HG02981 (cell line): ENCODE data around the gene CHD5.

Source experiments
- ATAC-seq: cut with Tn5 transposase; IDR thresholded peaks from one replicate; pipeline ENCODE4 v1.9.1; 2021; ENCODE audit warnings: mild to moderate bottlenecking, moderate library complexity; ENCODE audit not compliant: unreplicated experiment

Gene CHD5

GRCh38 chr1:6175411-6175828, 4.7 kb downstream of the CHD5 start:
- no peak for ATAC-seq

DNA sequence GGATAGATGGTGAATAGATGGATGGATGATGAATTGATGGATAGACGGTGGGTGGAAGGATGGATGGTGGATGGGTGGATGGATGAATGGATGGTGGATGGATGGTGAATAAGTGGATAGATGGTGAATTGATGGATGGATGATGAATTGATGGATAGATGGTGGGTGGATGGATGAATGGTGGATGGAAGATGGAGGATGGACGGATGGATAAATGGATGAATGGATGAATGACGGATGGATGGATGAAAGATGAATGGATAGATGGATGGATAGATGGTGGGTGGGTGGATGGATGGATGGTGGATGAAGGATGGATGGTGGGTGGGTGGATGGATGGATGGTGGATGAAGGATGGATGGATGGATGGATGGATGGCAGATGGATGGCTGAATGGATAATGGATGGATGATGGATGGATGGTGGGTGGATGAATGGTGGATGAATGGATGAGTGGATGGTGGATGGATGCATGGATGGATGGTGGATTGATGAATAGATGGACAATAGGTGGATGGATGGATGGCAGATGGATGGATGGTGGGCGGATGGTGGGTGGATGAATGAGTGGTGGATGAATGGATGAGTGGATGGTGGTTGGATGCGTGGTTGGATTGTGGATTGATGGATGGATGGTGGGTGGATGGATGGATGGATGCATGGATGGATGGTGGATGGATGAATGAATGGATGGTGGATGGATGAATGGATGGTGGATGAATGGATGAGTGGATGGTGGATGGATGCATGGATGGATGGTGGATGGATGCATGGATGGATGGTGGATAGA, 5.3 kb downstream of the CHD5 start:
- no peak for ATAC-seq

- no peak for ATAC-seq
These were observed 7.6 kb downstream of the CHD5 start for GRCh38 chr1:6172549-6172948.

DNA sequence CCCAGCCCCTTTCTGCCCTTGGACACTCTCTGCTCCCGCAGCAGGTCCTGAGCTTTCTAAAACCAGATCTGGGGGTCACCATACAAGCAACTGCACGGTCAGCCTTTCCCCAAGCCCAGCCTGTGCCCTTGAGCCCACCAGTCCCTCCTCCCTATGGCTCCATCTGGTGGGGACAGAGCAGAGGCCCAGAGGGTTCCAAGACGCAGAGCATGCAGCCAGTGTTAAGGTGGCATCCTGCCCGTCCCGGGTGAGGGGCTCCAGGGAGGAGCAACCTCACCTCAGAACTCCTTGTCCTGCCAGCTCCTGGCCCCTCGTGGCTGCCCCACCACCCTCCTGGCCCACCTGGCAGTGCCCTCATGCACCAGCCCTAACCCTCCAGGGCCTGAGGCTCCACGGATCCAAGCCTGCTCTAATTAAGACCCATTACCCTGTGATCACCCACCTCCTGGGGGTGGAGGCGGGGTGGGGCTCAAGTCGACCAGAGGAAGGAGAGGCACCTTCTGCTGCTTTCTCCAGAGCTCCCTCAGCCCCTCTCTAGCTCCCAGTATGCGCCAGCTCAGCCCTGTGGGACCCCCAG, 8.5 kb downstream of the CHD5 start:
- no peak for ATAC-seq

- no peak for ATAC-seq
These were observed 9.3 kb downstream of the CHD5 start for GRCh38 chr1:6170742-6171201.

DNA sequence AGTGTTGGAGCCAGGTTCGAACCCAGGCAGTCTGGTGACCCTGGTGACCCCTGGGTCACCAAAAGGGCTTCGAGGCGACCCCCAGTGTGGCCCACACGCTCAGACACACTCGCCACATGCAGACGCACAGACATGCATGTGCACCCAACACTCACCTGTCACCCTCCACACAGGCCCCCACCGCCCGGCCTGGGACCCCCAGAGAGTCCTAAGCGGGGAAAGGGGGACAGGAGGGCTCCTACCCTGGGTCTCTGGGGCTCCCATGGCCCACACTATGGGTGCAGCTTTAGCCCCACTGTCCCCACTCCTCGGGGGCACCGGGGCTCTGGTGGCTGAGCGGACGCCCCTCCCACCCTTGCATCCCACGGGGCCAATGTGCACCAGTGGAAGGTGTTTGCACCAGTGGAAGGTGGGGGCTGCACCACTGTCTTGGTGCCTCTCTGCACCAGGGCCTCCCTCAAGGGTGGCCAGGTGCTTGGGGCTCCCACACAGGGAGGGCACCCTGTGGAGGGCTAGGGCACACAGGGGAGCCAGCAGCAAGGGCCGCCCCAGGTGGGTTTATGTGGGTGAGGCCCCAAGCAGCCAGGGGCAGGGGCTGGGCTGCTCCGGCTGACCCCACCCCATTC, 9.9 kb downstream of the CHD5 start:
- no peak for ATAC-seq

DNA sequence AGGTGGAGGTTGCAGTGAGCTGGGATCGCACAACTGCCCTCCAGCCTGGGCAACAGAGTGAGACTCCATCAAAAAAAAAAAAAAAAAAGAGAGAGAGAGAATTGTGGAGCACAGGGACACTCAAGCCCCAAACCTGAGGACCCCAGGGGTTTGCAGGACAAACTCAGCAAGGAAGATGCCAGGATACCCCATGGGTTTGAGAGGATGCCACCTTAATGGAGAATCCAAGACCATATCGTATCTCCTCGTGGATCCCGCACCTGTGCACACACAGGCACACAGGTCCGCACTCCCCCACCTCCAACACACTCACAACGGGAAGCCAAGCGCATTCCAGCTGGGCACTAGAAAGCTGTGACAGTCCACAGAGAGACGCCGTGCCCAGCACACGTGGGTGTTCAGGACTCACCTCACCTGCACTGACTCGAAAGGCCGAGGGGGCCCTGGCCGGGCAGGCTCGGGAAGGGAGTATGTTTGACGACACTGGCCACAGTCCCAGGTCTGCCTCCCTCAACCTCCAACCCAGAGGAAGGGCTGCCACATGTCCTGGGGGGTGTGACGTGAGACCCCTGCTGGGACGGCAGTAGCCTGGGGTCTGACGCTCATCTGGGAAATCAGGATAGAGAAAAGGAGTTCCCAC, 11.1 kb downstream of the CHD5 start:
- no peak for ATAC-seq

DNA sequence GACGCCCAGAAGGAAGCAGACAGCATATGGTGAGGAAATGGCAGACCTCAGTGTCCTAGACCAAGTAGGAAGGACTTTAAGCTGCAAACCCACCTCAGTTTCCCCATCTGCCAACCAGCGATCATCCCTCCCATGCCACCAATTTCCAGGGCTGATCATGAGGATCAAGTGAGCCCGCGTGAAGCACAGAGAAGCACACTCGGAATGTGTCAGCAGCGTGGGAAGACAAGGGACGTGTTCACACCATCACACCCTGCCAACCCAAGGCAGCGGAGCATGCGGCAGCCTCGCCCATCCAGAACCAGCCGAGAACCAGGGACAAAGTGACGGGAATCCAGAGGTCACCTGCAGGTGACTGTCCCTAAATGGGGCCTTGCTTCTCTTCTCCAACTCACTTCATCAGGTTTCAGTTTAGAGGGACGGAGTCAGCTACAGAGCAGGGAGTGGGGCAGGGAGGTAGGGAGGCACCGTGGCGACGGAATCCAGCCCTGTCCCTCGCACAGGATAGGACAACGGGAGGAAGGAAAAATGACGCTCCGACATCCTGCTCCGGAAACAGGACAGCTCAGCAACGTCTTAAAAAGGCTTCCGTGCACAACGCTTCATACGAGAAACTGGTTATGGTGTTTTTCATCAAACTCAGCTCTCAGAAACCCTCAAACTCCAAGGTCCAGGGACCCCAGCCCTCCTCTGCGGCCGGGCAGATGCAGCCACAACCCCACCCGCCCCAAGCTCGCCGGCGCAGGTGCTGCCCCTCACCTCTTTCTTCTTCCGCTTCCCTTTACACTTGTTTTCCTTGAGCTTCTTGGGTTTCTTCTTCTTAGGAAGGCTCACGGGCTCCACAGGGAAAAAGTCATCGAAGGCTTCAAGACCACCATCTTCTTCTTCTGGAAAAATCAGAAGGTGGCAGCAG, 12.5 kb downstream of the CHD5 start:
- ATAC-seq, result no peak

- ATAC-seq, result no peak
These were observed 13.3 kb downstream of the CHD5 start for GRCh38 chr1:6166655-6167390.

- no peak for ATAC-seq
These were observed 13.9 kb downstream of the CHD5 start for GRCh38 chr1:6166221-6166620.

- no peak for ATAC-seq
These were observed 14.6 kb downstream of the CHD5 start for GRCh38 chr1:6165441-6165985.

DNA sequence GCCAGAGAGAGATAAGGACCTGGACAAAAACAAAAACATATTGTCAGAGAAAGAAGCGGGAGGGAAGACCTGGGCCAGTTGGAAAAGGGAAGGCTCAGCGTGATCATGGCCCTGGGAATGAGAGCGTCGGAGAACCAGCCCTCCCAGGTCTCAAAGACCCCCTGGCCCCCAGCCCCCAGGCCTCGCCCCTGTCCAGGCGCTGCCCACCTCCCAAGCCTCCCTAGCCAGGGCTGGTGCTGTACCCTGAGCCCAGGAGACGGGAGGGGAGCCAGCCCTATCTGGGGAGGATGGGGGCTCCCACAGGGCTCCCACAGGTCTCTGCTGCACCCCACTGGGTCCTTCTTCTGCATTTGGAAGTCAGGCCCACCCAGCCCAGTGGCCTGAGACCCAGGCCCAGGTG, 15.1 kb downstream of the CHD5 start:
- ATAC-seq, result no peak

GRCh38 chr1:6163973-6164617, 16.0 kb downstream of the CHD5 start:
- ATAC-seq, result no peak

- ATAC-seq, result no peak
These were observed 16.7 kb downstream of the CHD5 start for GRCh38 chr1:6163191-6163972.

DNA sequence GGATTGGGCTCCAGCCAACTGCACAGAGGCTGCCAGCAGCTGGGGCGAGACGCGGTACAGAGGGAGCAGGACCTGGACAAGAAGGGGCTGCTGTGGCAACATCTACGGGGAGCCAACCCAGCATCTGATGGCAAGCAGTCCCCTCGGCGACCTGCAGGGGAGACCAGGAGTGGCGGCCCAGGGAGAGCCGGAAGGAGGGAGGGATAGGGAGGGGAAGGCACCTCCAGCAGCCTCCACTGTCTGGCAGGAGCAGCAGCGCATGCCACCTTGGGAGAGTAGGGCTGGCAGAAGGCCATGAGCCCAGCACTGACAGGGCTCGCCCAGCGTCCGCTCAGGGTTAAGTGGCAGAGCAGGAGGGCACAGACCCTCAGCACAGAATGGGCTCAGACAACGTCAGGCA, 17.3 kb downstream of the CHD5 start:
- ATAC-seq, result no peak

- no peak for ATAC-seq
These were observed 17.8 kb downstream of the CHD5 start for GRCh38 chr1:6162341-6162740.

DNA sequence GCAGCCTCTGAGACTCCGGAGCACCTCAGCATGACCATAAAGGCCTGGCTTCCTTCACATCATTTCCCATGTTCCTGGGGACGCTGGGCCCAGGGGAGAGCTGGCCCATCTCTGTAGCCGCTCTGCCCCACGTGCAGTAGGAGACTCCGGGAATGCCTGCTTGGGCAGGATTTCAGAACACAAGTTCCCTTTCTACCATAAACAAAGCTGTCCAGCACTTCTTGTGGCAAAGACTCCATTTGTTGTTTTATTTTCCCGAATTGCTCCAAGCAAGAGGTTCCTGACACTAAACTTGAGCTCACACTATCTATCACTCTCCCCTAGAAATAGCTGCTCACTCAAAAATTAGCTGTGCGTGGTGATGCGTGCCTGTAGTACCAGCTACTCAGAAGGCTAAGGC, 21.9 kb downstream of the CHD5 start:
- ATAC-seq, result no peak

- ATAC-seq, result no peak
These were observed 22.5 kb downstream of the CHD5 start for GRCh38 chr1:6157528-6158174.
